GM18951 (cell line): Measurements from ENCODE around the gene TBATA.

Experiments
- POLR2A ChIP-seq: IDR thresholded peaks from 4 replicates; pipeline ENCODE4 v1.6.1; 2011; ENCODE audit warnings: mild to moderate bottlenecking; ENCODE audit not compliant: insufficient read length, insufficient read depth; ENCODE audit errors: extremely low read depth
- in situ Hi-C: fragments of 300-500 bp; cut with MboI; formaldehyde crosslinking; loops from one replicate; pipeline ENCODE4 v1.12.0; 2022; ENCODE audit warnings: low sequenced_read_pairs, mixed read lengths, inconsistent platforms; ENCODE audit not compliant: unreplicated experiment

TBATA gene

DNA sequence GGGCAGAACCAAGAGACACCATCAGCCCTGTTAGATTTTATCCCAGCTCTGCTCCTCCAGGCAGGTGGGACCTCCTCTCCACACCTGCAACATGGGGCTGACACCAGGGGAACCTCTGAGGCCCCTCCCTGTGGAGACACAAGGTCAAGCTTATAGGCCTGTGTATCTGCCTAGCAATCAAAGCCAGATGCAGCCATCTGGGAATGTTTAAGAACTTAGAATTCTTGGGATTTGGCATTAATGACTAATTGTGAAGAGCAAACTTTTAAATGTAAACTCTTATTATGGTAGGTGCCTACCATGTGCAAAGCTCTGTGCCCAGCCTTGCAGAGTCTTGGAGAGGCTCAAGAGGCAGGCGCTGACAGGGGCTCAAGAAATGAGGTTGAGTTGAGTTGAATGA, 52.1 kb downstream of the TBATA start:
- in situ Hi-C loops, result no loop called here
- no peak for TF ChIP-seq POLR2A

DNA sequence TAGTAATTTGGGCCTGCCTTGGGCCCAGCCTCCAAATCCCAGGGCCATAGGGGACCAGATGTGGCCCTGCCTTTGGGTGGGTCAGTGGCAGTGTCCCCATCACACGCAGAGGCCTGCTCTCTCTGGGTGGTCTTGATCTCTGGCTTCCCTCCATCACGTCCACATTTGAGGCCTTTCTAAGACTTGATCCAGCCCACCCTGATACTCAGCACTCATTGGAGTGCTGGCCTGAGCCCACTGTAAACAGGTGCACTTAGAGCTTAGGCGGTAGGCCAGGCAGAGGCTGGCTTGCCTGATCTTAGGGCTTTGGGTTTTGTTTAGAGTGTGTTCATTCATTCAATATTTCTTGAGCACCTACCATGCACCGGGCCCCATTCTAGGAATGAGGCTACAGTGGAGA, 52.6 kb downstream of the TBATA start:
- TF ChIP-seq POLR2A, result no peak
- in situ Hi-C loops, result no loop called here

DNA sequence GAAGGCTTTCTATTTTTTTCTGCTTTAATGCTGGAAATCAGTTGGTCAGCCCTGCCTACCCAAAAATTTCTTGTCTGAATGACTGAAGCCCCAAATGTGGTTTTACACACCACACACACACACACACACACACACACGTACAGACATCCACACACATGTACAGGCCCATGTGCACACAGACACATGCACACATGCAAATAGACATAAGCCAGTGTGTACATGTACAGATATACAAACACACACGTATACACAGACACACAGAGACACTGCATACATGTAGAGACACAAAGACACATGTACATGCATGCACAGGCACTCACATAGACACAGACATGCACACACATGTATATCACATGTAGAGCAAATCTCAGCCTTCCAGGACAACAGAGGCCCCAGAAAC, 54.2 kb downstream of the TBATA start:
- TF ChIP-seq POLR2A, result no peak
- in situ Hi-C loops, result no loop called here

DNA sequence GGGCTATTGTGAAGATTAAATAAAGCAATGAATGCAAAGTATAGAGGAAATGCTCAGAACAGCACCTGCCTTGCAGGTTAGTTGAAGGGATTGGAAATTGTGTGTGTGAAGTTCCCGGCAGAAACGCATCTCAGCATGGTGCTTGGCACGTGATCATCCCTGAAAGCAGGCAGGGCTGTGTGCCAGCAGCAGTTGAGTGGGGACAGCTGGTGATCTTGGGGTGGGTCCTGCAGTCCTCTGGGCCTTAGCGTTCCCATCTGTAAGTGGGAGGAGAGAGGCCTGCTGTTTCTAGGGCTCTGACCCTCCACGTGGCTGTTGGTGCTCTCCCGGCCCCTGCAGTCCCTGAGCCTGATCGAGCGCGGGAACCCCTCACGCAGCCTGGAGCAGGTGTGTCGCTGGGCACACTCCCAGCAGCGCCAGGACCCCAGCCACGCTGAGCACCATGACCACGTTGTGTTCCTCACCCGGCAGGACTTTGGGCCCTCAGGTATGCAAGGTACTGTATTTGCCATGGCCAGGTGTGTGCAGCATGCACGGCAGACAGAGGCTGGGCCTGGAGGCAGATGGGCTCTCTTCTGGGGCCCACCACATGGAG, 55.3 kb downstream of the TBATA start:
- TF ChIP-seq POLR2A, result no peak
- in situ Hi-C loops, result no loop called here

DNA sequence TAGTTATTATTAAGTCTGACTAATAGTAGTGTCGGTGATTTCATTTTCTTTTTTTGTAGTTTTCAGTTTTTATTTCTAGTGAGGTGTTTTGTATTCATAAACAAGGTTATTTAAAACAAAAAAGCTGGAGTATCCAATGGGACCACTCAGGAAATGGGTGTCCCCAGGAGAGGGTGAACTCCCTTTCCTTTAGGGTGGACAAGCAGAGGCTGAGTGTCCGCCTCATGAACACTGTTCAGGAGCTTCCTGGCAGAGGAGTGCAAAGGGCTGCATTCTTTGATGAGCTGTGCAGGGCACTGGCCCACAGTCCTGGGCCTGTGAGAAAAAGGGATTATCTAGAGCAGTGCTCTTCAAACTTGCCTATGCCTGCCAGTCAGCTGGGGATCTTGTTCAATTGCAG, 56.8 kb downstream of the TBATA start:
- TF ChIP-seq POLR2A, result no peak
- in situ Hi-C loops, result no loop called here

DNA sequence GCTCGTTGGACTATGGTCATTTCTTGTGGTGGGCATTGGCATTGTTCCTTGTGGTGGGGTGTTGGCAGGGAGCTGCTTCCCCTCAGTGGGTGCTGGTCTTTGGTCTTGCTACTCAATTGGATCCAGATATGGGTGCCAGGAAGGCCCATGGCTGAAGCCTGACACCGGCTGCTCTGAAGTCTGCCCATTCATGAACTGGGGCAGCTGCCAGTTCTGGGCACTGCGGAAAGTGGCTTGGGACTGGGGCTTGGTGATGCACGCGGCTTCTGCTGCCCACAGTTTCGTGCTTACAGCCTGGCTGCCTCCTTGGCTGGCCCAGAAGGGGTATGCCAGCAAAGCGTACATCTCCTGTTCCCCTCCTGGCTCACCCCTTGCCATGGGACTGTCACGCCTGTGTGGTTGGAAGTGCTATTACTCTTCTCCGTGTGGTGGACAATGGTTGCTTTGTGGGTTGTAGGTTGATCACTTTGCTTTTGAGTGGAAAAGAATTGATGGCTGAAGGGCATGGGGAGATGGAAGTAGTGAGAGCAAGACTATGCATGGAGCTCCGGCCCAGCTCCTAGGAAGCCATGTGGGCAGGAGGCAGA, 58.2 kb downstream of the TBATA start:
- in situ Hi-C loops, result no loop called here
- no peak for TF ChIP-seq POLR2A

DNA sequence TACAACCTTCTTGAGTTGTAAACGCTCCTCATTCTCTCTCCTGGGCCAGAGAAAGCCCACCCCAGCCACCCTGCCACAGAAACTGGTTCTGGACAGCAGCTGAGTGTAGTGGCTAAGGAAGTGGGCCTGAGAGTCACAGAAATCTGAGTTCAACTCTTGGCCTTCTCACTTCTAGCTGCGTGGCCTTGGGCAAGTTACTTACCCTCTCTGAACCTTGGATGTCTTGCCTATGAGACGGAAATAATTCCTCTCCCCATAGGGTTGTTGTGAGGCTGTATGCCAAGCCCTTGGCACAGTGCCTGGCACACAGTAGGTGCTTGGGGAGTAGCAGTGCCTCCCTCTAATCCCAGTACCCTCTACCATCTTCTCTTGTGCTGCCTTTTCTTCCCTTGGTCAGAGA, 61.4 kb downstream of the TBATA start:
- no peak for TF ChIP-seq POLR2A
- in situ Hi-C loops, result no loop called here

DNA sequence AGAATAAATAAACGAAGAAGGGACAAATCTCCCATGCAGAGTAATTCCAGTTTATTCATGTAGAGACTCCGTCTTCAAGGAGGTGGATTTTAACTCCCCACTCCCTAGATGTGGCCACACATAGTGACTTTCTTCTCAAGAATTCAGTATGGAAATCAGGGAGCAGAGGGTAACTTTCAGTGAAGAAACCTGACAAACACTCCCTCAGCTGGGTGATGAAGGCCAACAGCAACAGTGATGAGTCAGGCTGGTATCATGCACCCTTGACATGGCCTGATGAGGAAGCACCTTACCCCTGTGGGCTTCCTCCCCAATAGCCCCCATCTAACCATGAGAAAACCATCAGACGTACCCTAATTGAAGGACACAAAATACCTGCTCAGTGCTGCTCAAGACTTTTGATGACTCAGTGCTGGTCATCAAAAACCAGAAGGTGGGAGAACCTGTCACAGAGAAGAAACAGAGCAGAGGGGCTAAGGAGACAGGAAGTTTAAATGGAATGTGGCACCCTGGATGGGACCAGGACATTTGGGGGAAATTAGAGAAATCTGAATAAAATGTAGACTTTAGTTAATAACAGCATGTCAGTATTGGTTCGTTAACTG, 62.3 kb downstream of the TBATA start:
- in situ Hi-C loops, result no loop called here
- no peak for TF ChIP-seq POLR2A
